ENCODE measurements around the gene VPS52.
"Not testable (repeated sequence)": the region's sequence is repeated elsewhere in the genome, so short reads cannot be mapped to it uniquely, and the experiment has no call there.

VPS52 gene

GRCh38 chr6:33226503-33227120, 45.1 kb downstream of the VPS52 start:
- H3K18ac ChIP-seq (ENCODE audit: low read length); H4K5ac ChIP-seq (ENCODE audit: low read length); H3K23ac ChIP-seq (ENCODE audit: low read length); H3K56ac ChIP-seq (ENCODE audit: low read length); H3K79me1 ChIP-seq (ENCODE audit: low read length); H2AK5ac ChIP-seq (ENCODE audit: low read length); H2BK120ac ChIP-seq (ENCODE audit: low read depth, low read length); H4K8ac ChIP-seq (ENCODE audit: low read depth, low read length); H3K36me3 ChIP-seq (ENCODE audit: control insufficient read depth, insufficient read depth, low read length); H3K4ac ChIP-seq (ENCODE audit: low read depth, low read length); H3K4me3 ChIP-seq (ENCODE audit: low read length); DNase-seq; H2BK15ac ChIP-seq (replicated peaks; ENCODE audit: low read depth); H3K4me2 ChIP-seq (ENCODE audit: low read length); H2BK5ac ChIP-seq (ENCODE audit: low read length); H3K27me3 ChIP-seq (ENCODE audit: insufficient read depth, low read length, poor library complexity); H3K27ac ChIP-seq (ENCODE audit: low read depth, low read length); H3K9ac ChIP-seq (ENCODE audit: low read length); H3K4me1 ChIP-seq (ENCODE audit: control insufficient read depth, low read depth, low read length); H3K79me2 ChIP-seq (ENCODE audit: control insufficient read depth, insufficient read depth, low read length): not testable (repeated sequence)
- WGBS (ENCODE audit: extremely low coverage, insufficient coverage, low lambda C conversion rate): no CpG with 5 or more reads among the region's 14 CpGs

- Histone ChIP-seq H4K5ac (ENCODE audit: low read length) (no peak overlapping the region), H3K4me1 (ENCODE audit: control insufficient read depth, low read depth, low read length) (no peaks in the 10 kb centered on the region), H3K23ac (ENCODE audit: low read length) (no peak overlapping the region), H3K4me2 (ENCODE audit: low read length) (no peak overlapping the region), H2BK15ac (replicated peaks; ENCODE audit: low read depth) (no peak overlapping the region), H2AK5ac (ENCODE audit: low read length) (no peak overlapping the region), H3K79me1 (ENCODE audit: low read length) (no peaks in the 10 kb centered on the region), H2BK120ac (ENCODE audit: low read depth, low read length) (no peak overlapping the region), H3K27me3 (ENCODE audit: insufficient read depth, low read length, poor library complexity) (peaks cover 3% of the 10 kb centered on the region), H4K8ac (ENCODE audit: low read depth, low read length) (no peak overlapping the region), H3K4me3 (ENCODE audit: low read length) (no peak overlapping the region), H3K79me2 (ENCODE audit: control insufficient read depth, insufficient read depth, low read length) (no peaks in the 10 kb centered on the region), H3K4ac (ENCODE audit: low read depth, low read length) (no peak overlapping the region), H3K56ac (ENCODE audit: low read length) (no peak overlapping the region), H3K9ac (ENCODE audit: low read length) (no peak overlapping the region), H3K18ac (ENCODE audit: low read length) (no peak overlapping the region), H2BK5ac (ENCODE audit: low read length) (no peak overlapping the region), H3K36me3 (ENCODE audit: control insufficient read depth, insufficient read depth, low read length) (no peaks in the 10 kb centered on the region), H3K27ac (ENCODE audit: low read depth, low read length) (no peak overlapping the region)
- DNase-seq: no peak
- WGBS (ENCODE audit: extremely low coverage, insufficient coverage, low lambda C conversion rate): no CpG with 5 or more reads among the region's 3 CpGs
These were observed 54.0 kb downstream of the VPS52 start for GRCh38 chr6:33217681-33218080.

- Histone ChIP-seq H4K8ac (ENCODE audit: low read depth, low read length) (no peak overlapping the region), H3K23ac (ENCODE audit: low read length) (no peak overlapping the region), H2BK120ac (ENCODE audit: low read depth, low read length) (no peak overlapping the region), H2BK15ac (replicated peaks; ENCODE audit: low read depth) (no peak overlapping the region), H2AK5ac (ENCODE audit: low read length) (no peak overlapping the region), H3K9ac (ENCODE audit: low read length) (no peak overlapping the region), H4K5ac (ENCODE audit: low read length) (no peak overlapping the region), H3K4me2 (ENCODE audit: low read length) (no peak overlapping the region), H2BK5ac (ENCODE audit: low read length) (no peak overlapping the region), H3K36me3 (ENCODE audit: control insufficient read depth, insufficient read depth, low read length) (no peaks in the 10 kb centered on the region), H3K4me3 (ENCODE audit: low read length) (no peak overlapping the region), H3K79me2 (ENCODE audit: control insufficient read depth, insufficient read depth, low read length) (no peaks in the 10 kb centered on the region), H3K4ac (ENCODE audit: low read depth, low read length) (no peak overlapping the region), H3K27ac (ENCODE audit: low read depth, low read length) (no peak overlapping the region), H3K79me1 (ENCODE audit: low read length) (no peaks in the 10 kb centered on the region), H3K4me1 (ENCODE audit: control insufficient read depth, low read depth, low read length) (no peaks in the 10 kb centered on the region), H3K56ac (ENCODE audit: low read length) (no peak overlapping the region), H3K18ac (ENCODE audit: low read length) (no peak overlapping the region), H3K27me3 (ENCODE audit: insufficient read depth, low read length, poor library complexity) (peaks cover 3% of the 10 kb centered on the region)
- no peak for DNase-seq
- no CpG with 5 or more reads among the region's 6 CpGs for WGBS (ENCODE audit: extremely low coverage, insufficient coverage, low lambda C conversion rate)
These were observed 54.4 kb downstream of the VPS52 start for GRCh38 chr6:33217246-33217645.

GRCh38 chr6:33216117-33216649, 55.5 kb downstream of the VPS52 start:
- no peak overlapping the region for H3K27ac ChIP-seq (ENCODE audit: low read depth, low read length)
- no peaks in the 10 kb centered on the region for H3K4me1 ChIP-seq (ENCODE audit: control insufficient read depth, low read depth, low read length)
- no peak overlapping the region for H2BK120ac ChIP-seq (ENCODE audit: low read depth, low read length)
- H3K27me3 ChIP-seq (ENCODE audit: insufficient read depth, low read length, poor library complexity): peaks cover 3% of the 10 kb centered on the region
- no peak overlapping the region for H4K8ac ChIP-seq (ENCODE audit: low read depth, low read length)
- H3K18ac ChIP-seq (ENCODE audit: low read length): no peak overlapping the region
- no peaks in the 10 kb centered on the region for H3K79me2 ChIP-seq (ENCODE audit: control insufficient read depth, insufficient read depth, low read length)
- no peak overlapping the region for H3K4ac ChIP-seq (ENCODE audit: low read depth, low read length)
- H4K5ac ChIP-seq (ENCODE audit: low read length): no peak overlapping the region
- H3K23ac ChIP-seq (ENCODE audit: low read length): no peak overlapping the region
- H2AK5ac ChIP-seq (ENCODE audit: low read length): no peak overlapping the region
- H3K4me3 ChIP-seq (ENCODE audit: low read length): no peak overlapping the region
- no peak overlapping the region for H3K9ac ChIP-seq (ENCODE audit: low read length)
- H3K36me3 ChIP-seq (ENCODE audit: control insufficient read depth, insufficient read depth, low read length): no peaks in the 10 kb centered on the region
- H3K4me2 ChIP-seq (ENCODE audit: low read length): no peak overlapping the region
- WGBS (ENCODE audit: extremely low coverage, insufficient coverage, low lambda C conversion rate): no CpG with 5 or more reads among the region's 4 CpGs
- H2BK15ac ChIP-seq (replicated peaks; ENCODE audit: low read depth): no peak overlapping the region
- DNase-seq: no peak
- no peak overlapping the region for H2BK5ac ChIP-seq (ENCODE audit: low read length)
- no peak overlapping the region for H3K56ac ChIP-seq (ENCODE audit: low read length)
- no peaks in the 10 kb centered on the region for H3K79me1 ChIP-seq (ENCODE audit: low read length)

- no peak overlapping the region for H4K8ac ChIP-seq (ENCODE audit: low read depth, low read length)
- H2BK120ac ChIP-seq (ENCODE audit: low read depth, low read length): no peak overlapping the region
- no peaks in the 10 kb centered on the region for H3K4me1 ChIP-seq (ENCODE audit: control insufficient read depth, low read depth, low read length)
- no peaks in the 10 kb centered on the region for H3K79me1 ChIP-seq (ENCODE audit: low read length)
- no peak overlapping the region for H3K18ac ChIP-seq (ENCODE audit: low read length)
- H4K5ac ChIP-seq (ENCODE audit: low read length): no peak overlapping the region
- no CpG with 5 or more reads among the region's 9 CpGs for WGBS (ENCODE audit: extremely low coverage, insufficient coverage, low lambda C conversion rate)
- no peak overlapping the region for H3K56ac ChIP-seq (ENCODE audit: low read length)
- H3K4ac ChIP-seq (ENCODE audit: low read depth, low read length): no peak overlapping the region
- no peak overlapping the region for H2AK5ac ChIP-seq (ENCODE audit: low read length)
- no peaks in the 10 kb centered on the region for H3K79me2 ChIP-seq (ENCODE audit: control insufficient read depth, insufficient read depth, low read length)
- H3K4me2 ChIP-seq (ENCODE audit: low read length): no peak overlapping the region
- no peak overlapping the region for H3K27ac ChIP-seq (ENCODE audit: low read depth, low read length)
- no peak for DNase-seq
- no peak overlapping the region for H2BK5ac ChIP-seq (ENCODE audit: low read length)
- H2BK15ac ChIP-seq (replicated peaks; ENCODE audit: low read depth): no peak overlapping the region
- H3K27me3 ChIP-seq (ENCODE audit: insufficient read depth, low read length, poor library complexity): peaks cover 3% of the 10 kb centered on the region
- no peak overlapping the region for H3K9ac ChIP-seq (ENCODE audit: low read length)
- no peak overlapping the region for H3K23ac ChIP-seq (ENCODE audit: low read length)
- no peaks in the 10 kb centered on the region for H3K36me3 ChIP-seq (ENCODE audit: control insufficient read depth, insufficient read depth, low read length)
- H3K4me3 ChIP-seq (ENCODE audit: low read length): no peak overlapping the region
These were observed 56.2 kb downstream of the VPS52 start for GRCh38 chr6:33215271-33216116.
